HL-60 (cell line): Measurements from ENCODE around the gene EVA1A.

Experiments
- DNase-seq, 2 experiments: peaks; one replicate each; pipeline ENCODE4 v3.0.0-alpha.2; 2010 to 2020; ENCODE audit warnings: low read depth in 1 of 2, low spot score in 1 of 2
- H3K27ac ChIP-seq: fragments of 250-450 bp; sonication (Bioruptor Pico); replicated peaks from 2 replicates; pipeline ENCODE4 v1.5.1; 2020; ENCODE audit warnings: mild to moderate bottlenecking, moderate library complexity
- H3K27me3 ChIP-seq: fragments of 250-450 bp; sonication (Bioruptor Pico); 2 replicates; pipeline ENCODE4 v1.5.1; 2021; ENCODE audit warnings: mild to moderate bottlenecking, moderate library complexity; ENCODE audit not compliant: insufficient read depth, poor library complexity, severe bottlenecking
- H3K4me3 ChIP-seq: replicated peaks from 2 replicates; pipeline ENCODE4 v1.5.1; 2011; ENCODE audit warnings: mild to moderate bottlenecking, control low read depth, low read length; ENCODE audit not compliant: insufficient read depth
- CTCF ChIP-seq: IDR thresholded peaks from one replicate; pipeline ENCODE4 v1.5.1; 2011; ENCODE audit warnings: low read length, control low read depth, inconsistent platforms; ENCODE audit not compliant: insufficient read depth
- GABPA ChIP-seq: IDR thresholded peaks from 2 replicates; pipeline ENCODE4 v1.6.1; 2012; ENCODE audit warnings: low read depth
- POLR2AphosphoS5 ChIP-seq: IDR thresholded peaks from 2 replicates; pipeline ENCODE4 v1.6.1; 2012; ENCODE audit warnings: low read depth
- REST ChIP-seq: IDR thresholded peaks from 2 replicates; pipeline ENCODE4 v1.6.1; 2012; ENCODE audit warnings: low read depth; ENCODE audit not compliant: insufficient replicate concordance
- SPI1 ChIP-seq: IDR thresholded peaks from 2 replicates; pipeline ENCODE4 v1.6.1; 2012; ENCODE audit warnings: low read depth, mild to moderate bottlenecking, borderline replicate concordance

Gene EVA1A

GRCh38 chr2:75603477-75603876, 42.7 kb upstream of the EVA1A start:
- no peak overlapping the region for H3K4me3 ChIP-seq
- TF ChIP-seq GABPA, result no peak
- TF ChIP-seq REST, result no peak
- no peak for TF ChIP-seq SPI1
- TF ChIP-seq CTCF, result no peak
- no peak for TF ChIP-seq POLR2AphosphoS5
- no peak overlapping the region for H3K27ac ChIP-seq
- no peak for DNase-seq
- peaks cover 5% of the 10 kb centered on the region for H3K27me3 ChIP-seq

- no peak for DNase-seq
These were observed 42.1 kb upstream of the EVA1A start for GRCh38 chr2:75602724-75603342.

GRCh38 chr2:75600461-75601011, 39.8 kb upstream of the EVA1A start:
- Histone ChIP-seq H3K27ac (no peak overlapping the region), H3K27me3 (no peaks in the 10 kb centered on the region), H3K4me3 (no peak overlapping the region)
- TF ChIP-seq POLR2AphosphoS5 (no peak), GABPA (no peak), SPI1 (no peak), REST (no peak), CTCF (no peak)
- no peak for DNase-seq

More at GRCh38 chr2:75602724-75603342, 42.1 kb upstream of the EVA1A start:
- TF ChIP-seq POLR2AphosphoS5, result no peak
- TF ChIP-seq SPI1, result no peak
- TF ChIP-seq CTCF, result no peak
- H3K27me3 ChIP-seq, result no peaks in the 10 kb centered on the region
- H3K4me3 ChIP-seq, result no peak overlapping the region
- no peak overlapping the region for H3K27ac ChIP-seq
